ENCODE measurements around the gene PCDHGB1.
"Not testable (repeated sequence)": the region's sequence is repeated elsewhere in the genome, so short reads cannot be mapped to it uniquely, and the experiment has no call there.

DNA sequence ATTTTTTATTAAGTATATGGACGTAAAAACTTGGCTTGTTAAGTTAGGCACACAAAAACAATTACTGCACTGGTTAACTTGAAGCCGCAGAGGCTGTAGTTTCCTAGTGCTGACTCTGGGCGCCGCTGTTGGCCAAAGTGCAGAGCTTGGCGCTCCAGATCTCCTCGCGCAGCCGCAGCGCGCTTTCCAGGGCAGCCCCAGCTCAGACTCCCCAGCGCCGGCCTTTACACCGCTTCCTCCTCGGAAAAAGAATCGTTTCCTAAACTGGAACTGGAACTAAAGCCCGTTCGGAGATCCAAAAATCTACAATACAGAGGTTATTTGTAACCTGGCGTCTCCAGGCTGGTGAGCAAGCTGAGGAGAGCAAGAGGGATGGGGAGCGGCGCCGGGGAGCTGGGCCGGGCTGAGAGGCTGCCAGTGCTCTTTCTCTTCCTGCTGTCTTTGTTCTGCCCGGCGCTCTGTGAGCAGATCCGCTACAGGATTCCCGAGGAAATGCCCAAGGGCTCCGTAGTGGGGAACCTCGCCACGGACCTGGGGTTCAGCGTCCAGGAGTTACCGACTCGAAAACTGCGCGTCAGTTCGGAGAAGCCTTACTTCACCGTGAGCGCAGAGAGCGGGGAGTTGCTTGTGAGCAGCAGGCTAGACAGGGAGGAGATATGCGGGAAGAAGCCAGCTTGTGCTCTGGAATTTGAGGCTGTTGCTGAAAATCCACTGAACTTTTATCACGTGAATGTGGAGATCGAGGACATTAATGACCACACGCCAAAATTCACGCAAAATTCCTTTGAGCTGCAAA, 48.1 kb downstream of the PCDHGB1 start, which contains the start of gene PCDHGB5:
- TF ChIP-seq, protein P1, sequence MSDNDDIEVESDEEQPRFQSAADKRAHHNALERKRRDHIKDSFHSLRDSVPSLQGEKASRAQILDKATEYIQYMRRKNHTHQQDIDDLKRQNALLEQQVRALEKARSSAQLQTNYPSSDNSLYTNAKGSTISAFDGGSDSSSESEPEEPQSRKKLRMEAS (IDR thresholded peaks at IDR 0.05; ENCODE audit: low read depth, low read length), result not testable (repeated sequence)
- TF ChIP-seq, protein P2, sequence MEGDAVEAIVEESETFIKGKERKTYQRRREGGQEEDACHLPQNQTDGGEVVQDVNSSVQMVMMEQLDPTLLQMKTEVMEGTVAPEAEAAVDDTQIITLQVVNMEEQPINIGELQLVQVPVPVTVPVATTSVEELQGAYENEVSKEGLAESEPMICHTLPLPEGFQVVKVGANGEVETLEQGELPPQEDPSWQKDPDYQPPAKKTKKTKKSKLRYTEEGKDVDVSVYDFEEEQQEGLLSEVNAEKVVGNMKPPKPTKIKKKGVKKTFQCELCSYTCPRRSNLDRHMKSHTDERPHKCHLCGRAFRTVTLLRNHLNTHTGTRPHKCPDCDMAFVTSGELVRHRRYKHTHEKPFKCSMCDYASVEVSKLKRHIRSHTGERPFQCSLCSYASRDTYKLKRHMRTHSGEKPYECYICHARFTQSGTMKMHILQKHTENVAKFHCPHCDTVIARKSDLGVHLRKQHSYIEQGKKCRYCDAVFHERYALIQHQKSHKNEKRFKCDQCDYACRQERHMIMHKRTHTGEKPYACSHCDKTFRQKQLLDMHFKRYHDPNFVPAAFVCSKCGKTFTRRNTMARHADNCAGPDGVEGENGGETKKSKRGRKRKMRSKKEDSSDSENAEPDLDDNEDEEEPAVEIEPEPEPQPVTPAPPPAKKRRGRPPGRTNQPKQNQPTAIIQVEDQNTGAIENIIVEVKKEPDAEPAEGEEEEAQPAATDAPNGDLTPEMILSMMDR (IDR thresholded peaks at IDR 0.05; ENCODE audit: low read depth, low read length), result peak; percentile 58
- not testable (repeated sequence) for TF ChIP-seq POLR2A (IDR thresholded peaks at IDR 0.05; ENCODE audit: extremely low read depth, insufficient read length); MYC (IDR thresholded peaks at IDR 0.05; ENCODE audit: low read depth, low read length)
